Natural killer cell (primary cell): ENCODE data around the gene ZC3HAV1. TPM values are rescaled to one million over a fixed set of nuclear protein-coding genes. Genes with fewer than 3 reads are reported as not detected.
"Not testable (repeated sequence)": the region's sequence is repeated elsewhere in the genome, so short reads cannot be mapped to it uniquely, and the experiment has no call there.

Experiments
- ATAC-seq, 3 donors: fragments of 150-1000 bp in 2 of 3; fragments of 200-7000 bp in 1 of 3; cut with Tn5 transposase; 1 replicate in 1 of 3; 2 replicates in 2 of 3; pipeline ENCODE4 v1.10.0; 2021; ENCODE audit warnings: mild to moderate bottlenecking in 2 of 3, moderate library complexity in 2 of 3
- DNase-seq, 2 donors: peaks; one replicate each; pipeline versions ENCODE4 v3.0.0 to v3.0.0-alpha.2; 2013 to 2021; ENCODE audit warnings: mixed read lengths in 1 of 2
- H3K27ac ChIP-seq: one replicate; pipeline ENCODE4 v1.5.1; 2013; ENCODE audit warnings: mild to moderate bottlenecking, low read length
- H3K27me3 ChIP-seq: one replicate; pipeline ENCODE4 v1.6.1; 2013; ENCODE audit warnings: low read length; ENCODE audit not compliant: control insufficient read depth, insufficient read depth
- H3K36me3 ChIP-seq: one replicate; pipeline ENCODE4 v1.6.1; 2013; ENCODE audit warnings: low read length; ENCODE audit not compliant: control insufficient read depth, insufficient read depth
- H3K4me1 ChIP-seq: one replicate; pipeline ENCODE4 v1.6.1; 2013; ENCODE audit warnings: low read length; ENCODE audit not compliant: control insufficient read depth, insufficient read depth
- H3K4me3 ChIP-seq: one replicate; pipeline ENCODE4 v1.5.1; 2013; ENCODE audit warnings: low read length
- H3K9me3 ChIP-seq: one replicate; pipeline ENCODE4 v1.6.1; 2013; ENCODE audit warnings: low read length; ENCODE audit not compliant: control insufficient read depth, insufficient read depth
- H3K27ac Mint-ChIP-seq, 2 donors: one replicate each; pipeline ENCODE4 v1.8.0; 2022; ENCODE audit warnings: mild to moderate bottlenecking in 2 of 2, mixed read lengths in 2 of 2, moderate library complexity in 1 of 2
- H3K27me3 Mint-ChIP-seq, 2 donors: one replicate each; pipeline ENCODE4 v1.8.0; 2022; ENCODE audit warnings: low read depth in 2 of 2, mixed read lengths in 2 of 2
- H3K36me3 Mint-ChIP-seq: one replicate; pipeline ENCODE4 v1.8.0; 2022; ENCODE audit warnings: mixed read lengths
- H3K4me1 Mint-ChIP-seq, 2 donors: one replicate each; pipeline ENCODE4 v1.8.0; 2022; ENCODE audit warnings: mixed read lengths in 2 of 2
- H3K4me3 Mint-ChIP-seq: one replicate; pipeline ENCODE4 v1.8.0; 2022; ENCODE audit warnings: mild to moderate bottlenecking, moderate library complexity, mixed read lengths
- H3K9me3 Mint-ChIP-seq, 2 donors: one replicate each; pipeline ENCODE4 v1.8.0; 2022; ENCODE audit warnings: mixed read lengths in 2 of 2
- CTCF ChIP-seq: fragments of 200-600 bp; IDR thresholded peaks from one replicate; pipeline ENCODE4 v1.8.0; 2022; ENCODE audit warnings: antibody characterized with exemption
- WGBS: methylation state at CpG from one replicate; pipeline ENCODE4 v1.1.7; 2013; ENCODE audit warnings: missing lambda C conversion rate; ENCODE audit not compliant: insufficient coverage; 5-methylcytosine and 5-hydroxymethylcytosine counted together
- intact Hi-C: fragments of 100-400 bp; cut with micrococcal nuclease; formaldehyde crosslinking; loops from one replicate; pipeline ENCODE4 v1.14.2; 2022
- total RNA-seq, 4 donors: library from RNA; stranded (reverse); fragments of 120-200 nt in 1 of 4; gene quantifications; one replicate each; pipeline versions ENCODE4 v1.2.3 to v1.2.4, GENCODE V29; 2013 to 2022

ZC3HAV1 gene
- total RNA-seq, 3 donors from 2014 or later (not counting 1 experiment from before 2014, with no cell fraction given) = 129 to 153 (median 137) TPM

- Histone ChIP-seq H3K4me3 (peak overlapping the region; percentile 21), H3K9me3 (no peaks in the 10 kb centered on the region), H3K36me3 (peaks cover 12% of the 10 kb centered on the region), H3K4me1 (peaks cover 70% of the 10 kb centered on the region), H3K27me3 (no peaks in the 10 kb centered on the region), H3K27ac (peak overlapping the region; percentile 71)
- Mint-ChIP-seq H3K27me3 (no peaks in the 10 kb centered on the region), H3K4me1 (peaks cover 70 to 79% of the 10 kb centered on the region in 2 donors), H3K4me3 (peak overlapping the region; percentile 90), H3K27ac (peak overlapping the region; percentile 86 to 95), H3K36me3 (no peaks in the 10 kb centered on the region), H3K9me3 (no peaks in the 10 kb centered on the region)
- ATAC-seq = peak; percentile 85 to 96 (median 95)
- peak; percentile 70 to 95 for DNase-seq
- intact Hi-C loops = loop anchor here (1.0 to 10.0 kb wide), 4 partner anchors 9 to 340 kb away; partner anchors contain the start of gene ZC3HAV1
- 1% methylated on average over 8 of the region's 13 CpGs for WGBS
- no peak for TF ChIP-seq CTCF
Measured at GRCh38 chr7:139095194-139095659, 14.3 kb downstream of the ZC3HAV1 start.

DNA sequence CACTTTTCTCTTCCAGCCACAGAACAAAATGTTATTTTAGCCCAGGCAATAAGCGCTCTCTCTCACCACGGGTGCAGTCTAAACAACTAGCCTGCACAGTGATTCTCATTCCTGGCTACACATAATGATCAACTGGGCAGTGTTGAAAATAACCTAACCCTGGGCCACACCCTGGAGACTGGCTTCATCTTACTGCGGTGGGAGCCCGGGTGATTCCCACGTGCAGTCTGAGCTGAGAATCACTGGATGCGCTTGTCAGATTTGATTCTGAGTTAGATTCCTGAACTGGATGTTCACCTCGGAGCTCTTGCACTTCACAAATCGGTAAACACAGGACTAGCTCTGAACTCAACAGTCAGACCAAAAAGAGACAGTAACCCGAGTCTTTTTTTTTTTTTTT lies 14.9 kb downstream of the ZC3HAV1 start:
- Mint-ChIP-seq H3K36me3 (no peaks in the 10 kb centered on the region), H3K4me1 (peaks cover 64 to 76% of the 10 kb centered on the region in 2 donors), H3K4me3 (peak overlapping the region; percentile 90), H3K9me3 (no peaks in the 10 kb centered on the region), H3K27me3 (no peaks in the 10 kb centered on the region), H3K27ac (peak overlapping the region; percentile 86 to 95)
- Histone ChIP-seq H3K4me3 (peak overlapping the region; percentile 21), H3K27ac (peak overlapping the region; percentile 71), H3K9me3 (no peaks in the 10 kb centered on the region), H3K27me3 (no peaks in the 10 kb centered on the region), H3K4me1 (peaks cover 65% of the 10 kb centered on the region), H3K36me3 (peaks cover 13% of the 10 kb centered on the region)
- intact Hi-C loops = loop anchor here (10.0 kb wide), 1 partner anchor 340 kb away; no protein-coding TSS in a partner anchor
- 13% methylated on average over 8 of the region's 9 CpGs for WGBS
- DNase-seq (peak in 1 of 2 donors; percentile 65), ATAC-seq (peak; percentile 3 to 21 (median 11))
- TF ChIP-seq CTCF = no peak

- Mint-ChIP-seq H3K27me3 (no peaks in the 10 kb centered on the region), H3K4me3 (peak overlapping the region; percentile 90), H3K27ac (peak overlapping the region; percentile 86 to 95), H3K36me3 (no peaks in the 10 kb centered on the region), H3K4me1 (peaks cover 63 to 76% of the 10 kb centered on the region in 2 donors), H3K9me3 (no peaks in the 10 kb centered on the region)
- H3K9me3 ChIP-seq = no peaks in the 10 kb centered on the region
- no peak for TF ChIP-seq CTCF
- intact Hi-C loops = loop anchor here (10.0 kb wide), 1 partner anchor 339 kb away; no protein-coding TSS in a partner anchor
- H3K27ac ChIP-seq = peak overlapping the region; percentile 71
- H3K4me3 ChIP-seq = no peak overlapping the region
- DNase-seq (peak in 1 of 2 donors; percentile 46), ATAC-seq (no peak)
- H3K36me3 ChIP-seq = peaks cover 16% of the 10 kb centered on the region
- 37% methylated on average over 2 of the region's 3 CpGs for WGBS
- peaks cover 62% of the 10 kb centered on the region for H3K4me1 ChIP-seq
- no peaks in the 10 kb centered on the region for H3K27me3 ChIP-seq
Measured at GRCh38 chr7:139094030-139094429, 15.5 kb downstream of the ZC3HAV1 start.

DNA sequence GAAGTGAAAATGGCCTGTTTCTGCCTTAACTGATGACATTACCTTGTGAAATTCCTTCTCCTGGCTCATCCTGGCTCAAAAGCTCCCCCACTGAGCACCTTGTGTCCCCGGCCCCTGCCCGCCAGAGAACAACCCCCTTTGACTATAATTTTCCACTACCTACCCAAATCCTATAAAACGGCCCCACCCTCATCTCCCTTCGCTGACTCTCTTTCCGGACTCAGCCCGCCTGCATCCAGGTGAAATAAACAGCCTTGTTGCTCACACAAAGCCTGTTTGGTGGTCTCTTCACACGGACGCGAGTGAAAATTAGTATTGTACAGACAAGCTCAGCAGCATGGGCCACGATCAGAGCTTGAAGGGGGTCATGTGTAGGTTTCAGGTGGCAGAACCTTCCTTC lies 16.0 kb downstream of the ZC3HAV1 start:
- Histone ChIP-seq H3K27ac (peak overlapping the region; percentile 71), H3K36me3 (peaks cover 14% of the 10 kb centered on the region), H3K4me1 (peaks cover 62% of the 10 kb centered on the region)
- Mint-ChIP-seq H3K27ac (peak overlapping the region; percentile 86 to 95), H3K4me1 (peaks cover 59 to 71% of the 10 kb centered on the region in 2 donors), H3K4me3 (peak overlapping the region; percentile 90)
- not testable (repeated sequence) for H3K9me3 Mint-ChIP-seq, H3K4me3 ChIP-seq, H3K27me3 ChIP-seq, ATAC-seq, DNase-seq, H3K27me3 Mint-ChIP-seq, H3K9me3 ChIP-seq, H3K36me3 Mint-ChIP-seq
- WGBS = 70% methylated on average over 10 of the region's 10 CpGs
- intact Hi-C loops = loop anchor here (10.0 kb wide), 1 partner anchor 339 kb away; no protein-coding TSS in a partner anchor
